IPS-NIHi11 (cell line): ENCODE results near the gene USH1C.

Source experiments
- DNase-seq: peaks from one replicate; pipeline ENCODE4 v3.0.0; 2012; ENCODE audit warnings: mixed read lengths, low spot score

Gene USH1C

DNA sequence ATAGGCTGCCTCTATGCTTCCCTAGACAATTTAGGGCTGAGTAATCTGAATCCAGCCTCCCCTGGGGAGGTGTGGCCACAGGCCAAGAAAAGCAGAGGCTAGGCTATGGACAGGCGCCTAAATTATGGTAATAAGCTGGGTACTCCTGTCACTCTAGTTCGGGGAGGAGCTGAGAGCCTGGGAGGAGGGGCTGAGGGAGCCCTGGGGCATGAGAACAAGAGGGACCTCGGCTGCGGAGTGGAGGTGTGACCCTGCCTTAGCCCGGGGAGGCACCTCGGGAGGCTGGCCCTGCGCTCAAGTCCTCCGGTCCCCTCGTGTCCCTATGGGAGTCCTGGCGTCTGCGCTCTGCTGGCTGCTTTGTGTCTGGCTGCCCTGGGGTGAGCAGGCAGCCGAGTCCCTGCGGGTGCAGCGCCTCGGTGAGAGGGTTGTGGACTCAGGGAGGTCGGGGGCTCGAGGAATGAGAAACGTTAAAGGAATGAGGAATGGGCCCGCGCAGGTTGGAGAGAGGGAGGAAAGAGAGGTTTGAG lies 2.9 kb upstream of the USH1C start, which contains the start of gene OTOG:
Gene OTOG (plus strand): TSS at position 209 of the 527 bp plus-strand sequence. CDS start 114 bp downstream, at position 323.
- DNase-seq: peak; percentile 87

GRCh38 chr11:17546240-17546639 lies 2.0 kb upstream of the USH1C start:
- DNase-seq: no peak

GRCh38 chr11:17543574-17544180 lies 539 bp downstream of the USH1C start:
- DNase-seq: no peak

- no peak for DNase-seq
These were observed 1.2 kb downstream of the USH1C start for GRCh38 chr11:17543041-17543440.

DNA sequence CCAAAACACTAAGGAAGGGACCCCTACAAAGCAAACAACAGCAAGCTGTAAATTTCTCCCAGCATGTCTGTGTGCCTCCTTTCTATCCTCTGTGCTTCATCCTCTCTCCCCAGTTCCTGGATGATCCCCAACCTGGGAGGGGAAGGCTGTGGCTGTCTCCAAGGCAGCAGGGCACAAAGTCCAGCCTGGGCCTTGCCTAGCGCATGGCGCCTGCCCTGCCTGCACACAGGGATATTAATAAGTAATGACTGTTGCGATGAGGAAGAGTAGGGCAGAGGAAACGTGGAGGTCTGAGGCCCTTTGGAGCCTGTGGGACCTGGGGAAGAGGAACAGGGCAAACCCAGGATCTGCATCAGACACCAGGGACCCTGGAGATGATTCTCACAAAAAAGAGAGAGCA lies 2.0 kb downstream of the USH1C start:
- no peak for DNase-seq

DNA sequence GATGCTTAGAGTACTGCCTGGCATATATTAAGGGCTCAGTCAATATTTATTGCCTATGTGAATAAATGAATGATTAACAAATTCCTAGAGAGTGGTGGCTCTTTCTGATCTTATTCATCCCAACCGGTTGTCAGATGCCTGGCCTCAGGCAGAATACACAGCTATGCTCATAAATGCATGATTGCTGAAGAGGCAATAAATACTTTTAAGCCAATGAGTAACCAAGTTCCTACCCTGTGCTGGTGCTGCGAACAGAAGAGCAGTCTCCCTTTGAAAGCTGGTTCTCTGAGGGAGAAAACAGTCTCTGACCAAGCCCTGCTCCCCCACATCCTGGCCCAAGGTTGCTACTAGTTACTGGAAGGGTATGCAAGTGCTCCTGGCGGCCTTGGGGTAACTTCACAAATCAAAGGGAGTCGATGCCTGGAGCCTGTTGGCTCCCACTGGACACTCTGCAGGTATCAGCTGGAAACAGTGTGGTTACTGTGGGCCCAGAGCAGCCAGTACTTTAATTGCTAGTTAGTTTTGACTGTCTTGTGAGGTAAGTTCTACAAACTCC lies 2.8 kb downstream of the USH1C start:
- DNase-seq: no peak

- DNase-seq: no peak
These were observed 3.4 kb downstream of the USH1C start for GRCh38 chr11:17540807-17541206.

DNA sequence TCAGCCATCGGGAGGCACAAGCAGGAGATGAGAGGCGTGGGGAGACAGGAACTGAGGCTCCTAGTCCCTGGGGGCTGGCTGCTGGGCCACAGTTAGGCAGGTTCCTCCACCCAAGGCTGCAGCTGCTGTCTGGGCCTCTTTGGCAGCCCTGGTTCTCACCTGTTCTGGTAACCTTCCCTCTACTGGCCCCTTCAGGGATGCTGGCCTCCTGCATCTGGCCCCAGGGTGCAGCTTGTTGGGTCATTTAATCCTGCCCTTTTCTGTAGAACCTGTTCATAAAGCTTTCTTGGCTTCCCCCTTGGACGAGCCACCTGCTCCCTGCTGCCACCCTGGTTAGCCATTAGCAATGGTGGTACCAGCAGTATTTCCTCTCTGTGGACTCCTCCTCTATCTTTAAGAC lies 5.5 kb downstream of the USH1C start:
- no peak for DNase-seq

DNA sequence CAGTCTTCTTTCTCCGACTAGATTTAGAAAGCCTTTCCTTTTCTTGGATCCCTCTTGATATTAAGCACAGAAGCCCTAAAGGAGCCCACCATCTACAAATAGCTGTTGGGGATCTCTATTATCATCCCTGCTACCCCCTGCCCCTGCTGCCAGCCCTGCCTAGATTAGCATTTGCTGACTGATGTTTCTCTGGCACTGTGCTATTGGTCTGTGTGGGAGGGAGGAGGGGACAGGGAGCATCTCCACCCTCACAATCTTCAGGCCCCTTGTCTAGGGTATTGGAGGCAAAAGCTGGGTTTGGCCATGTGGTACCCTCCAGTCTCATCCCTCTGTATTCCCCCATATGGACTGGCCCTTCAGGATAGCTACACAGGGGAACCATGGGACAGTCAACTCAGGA lies 6.2 kb downstream of the USH1C start:
- DNase-seq: no peak

- no peak for DNase-seq
These were observed 7.0 kb downstream of the USH1C start for GRCh38 chr11:17537261-17537660.

GRCh38 chr11:17535488-17535887 lies 8.7 kb downstream of the USH1C start:
- DNase-seq: no peak

- DNase-seq: peak; percentile 33
These were observed 10.3 kb downstream of the USH1C start for GRCh38 chr11:17533778-17534415.

DNA sequence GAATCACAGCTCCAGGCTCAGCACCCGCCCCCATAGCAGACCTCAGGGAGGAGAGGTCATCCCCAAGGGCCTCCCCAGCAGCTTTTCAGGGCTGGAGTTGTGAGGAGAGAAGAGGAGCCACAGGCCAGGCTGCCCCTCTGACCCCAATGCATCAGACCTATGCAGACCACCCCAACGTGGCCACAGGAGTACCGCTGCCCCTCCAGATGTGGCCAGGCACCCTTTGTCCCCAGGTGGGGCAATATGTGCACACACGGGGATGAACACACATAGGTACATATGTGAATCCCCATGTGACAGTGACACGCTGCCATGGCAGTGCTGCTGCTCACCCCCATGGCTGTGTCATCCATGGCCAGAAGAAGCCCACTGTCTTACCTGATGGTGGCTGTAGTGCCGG lies 10.9 kb downstream of the USH1C start:
- DNase-seq: no peak

DNA sequence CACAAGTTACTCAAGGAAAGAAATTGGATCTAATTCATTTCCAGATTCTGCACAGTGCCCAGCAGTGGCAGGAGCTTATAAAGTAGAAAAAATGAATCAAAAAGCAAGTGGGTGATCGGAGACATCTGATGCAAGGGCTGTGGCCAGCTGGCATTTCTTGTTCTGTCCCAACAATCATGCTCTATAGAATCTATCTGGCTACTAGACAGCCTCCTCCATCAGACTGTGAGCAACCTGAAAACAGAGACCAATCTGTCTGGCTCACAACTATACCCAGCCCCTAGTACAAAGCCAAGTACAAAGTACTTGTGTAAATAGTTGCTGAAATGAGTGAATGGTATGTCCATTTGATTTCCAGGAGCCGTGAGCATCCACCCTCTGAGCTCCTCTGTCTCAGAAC lies 11.4 kb downstream of the USH1C start:
- DNase-seq: no peak

GRCh38 chr11:17531636-17532113 lies 12.5 kb downstream of the USH1C start:
- no peak for DNase-seq

GRCh38 chr11:17531071-17531600 lies 13.1 kb downstream of the USH1C start:
- no peak for DNase-seq

DNA sequence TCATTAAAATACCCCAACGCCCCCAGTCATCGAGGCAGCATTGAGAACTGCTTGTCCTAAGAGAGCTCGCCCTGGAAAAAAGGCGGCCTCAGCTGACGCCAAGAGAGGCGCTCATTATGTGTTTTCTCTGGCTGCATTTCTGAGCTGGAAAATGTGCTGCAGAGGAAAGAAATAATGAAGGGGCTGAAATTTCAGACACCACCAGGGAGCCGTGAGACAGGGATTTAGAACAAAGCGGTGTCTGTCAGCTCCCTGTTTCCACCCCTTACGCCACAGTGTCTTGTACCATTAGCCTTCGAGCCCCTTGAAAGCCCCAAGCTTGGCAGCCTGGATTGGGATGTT lies 14.4 kb downstream of the USH1C start:
- DNase-seq: no peak

- no peak for DNase-seq
These were observed 15.0 kb downstream of the USH1C start for GRCh38 chr11:17528906-17529843.

GRCh38 chr11:17528181-17528691 lies 16.0 kb downstream of the USH1C start:
- peak; percentile 91 for DNase-seq

GRCh38 chr11:17527628-17527995 lies 16.6 kb downstream of the USH1C start:
- no peak for DNase-seq

DNA sequence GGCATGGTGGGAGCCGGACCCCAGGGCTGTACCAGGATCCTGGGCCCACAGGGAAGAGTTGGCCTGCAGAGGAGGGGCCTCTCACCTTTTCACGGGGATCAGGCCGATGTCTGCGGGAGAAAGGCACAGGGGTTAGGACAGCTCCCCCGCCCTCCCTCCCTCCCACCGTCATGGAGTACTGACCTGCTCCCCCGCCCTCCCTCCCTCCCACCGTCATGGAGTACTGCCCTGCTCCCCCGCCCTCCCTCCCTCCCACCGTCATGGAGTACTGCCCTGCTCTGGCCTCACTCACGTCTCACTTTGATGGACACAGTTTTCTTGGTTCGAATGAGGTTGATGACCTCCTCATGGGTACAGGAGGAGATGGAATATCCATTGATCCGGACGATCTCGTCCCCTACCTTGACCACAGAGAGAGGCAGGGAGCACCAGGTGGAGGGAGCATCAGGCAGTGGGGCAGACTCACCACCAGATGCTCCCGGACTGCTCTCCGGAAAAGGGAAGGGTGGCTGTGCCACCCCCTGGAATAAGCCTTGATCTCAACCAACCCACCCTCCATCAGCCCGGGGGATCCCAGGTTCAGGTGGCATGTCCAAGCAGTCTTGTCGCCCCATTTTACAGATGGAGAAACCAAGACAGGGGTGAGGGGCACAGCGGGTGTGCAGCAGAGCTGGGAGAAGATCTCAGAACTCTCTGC lies 17.1 kb downstream of the USH1C start:
- no peak for DNase-seq
